ENCODE data around the gene NPLOC4.

NPLOC4 gene

GRCh38 chr17:81582341-81582740 is 54.6 kb downstream of the NPLOC4 start:
- DNase-seq: no peak

GRCh38 chr17:81581758-81582157 is 55.2 kb downstream of the NPLOC4 start:
- no peak for DNase-seq

GRCh38 chr17:81580481-81580880 is 56.4 kb downstream of the NPLOC4 start:
- no peak for DNase-seq

GRCh38 chr17:81579821-81580321 is 57.0 kb downstream of the NPLOC4 start:
- DNase-seq: no peak

GRCh38 chr17:81579298-81579697 is 57.6 kb downstream of the NPLOC4 start:
- DNase-seq: no peak

GRCh38 chr17:81578561-81579225 is 58.2 kb downstream of the NPLOC4 start:
- DNase-seq: no peak

- DNase-seq: no peak
Observed at GRCh38 chr17:81578038-81578441, 58.9 kb downstream of the NPLOC4 start.

GRCh38 chr17:81577278-81578000 is 59.5 kb downstream of the NPLOC4 start:
- DNase-seq: no peak

GRCh38 chr17:81576621-81577277 is 60.2 kb downstream of the NPLOC4 start:
- DNase-seq: no peak

GRCh38 chr17:81575836-81576235 is 61.1 kb downstream of the NPLOC4 start:
- no peak for DNase-seq

GRCh38 chr17:81574643-81574956 is 62.3 kb downstream of the NPLOC4 start:
- no peak for DNase-seq

GRCh38 chr17:81573794-81574642 is 62.9 kb downstream of the NPLOC4 start:
- DNase-seq: no peak

GRCh38 chr17:81572563-81573168 is 64.2 kb downstream of the NPLOC4 start:
- no peak for DNase-seq

- no peak for DNase-seq
Observed at GRCh38 chr17:81570964-81571363, 65.9 kb downstream of the NPLOC4 start.

- no peak for DNase-seq
Observed at GRCh38 chr17:81569986-81570514, 66.9 kb downstream of the NPLOC4 start.

GRCh38 chr17:81568416-81568815 is 68.5 kb downstream of the NPLOC4 start:
- DNase-seq: no peak

GRCh38 chr17:81567191-81567590 is 69.7 kb downstream of the NPLOC4 start:
- DNase-seq: no peak

GRCh38 chr17:81566461-81567126 is 70.3 kb downstream of the NPLOC4 start:
- DNase-seq: peak; percentile 64

GRCh38 chr17:81565231-81565630 is 71.7 kb downstream of the NPLOC4 start:
- DNase-seq: no peak

GRCh38 chr17:81564778-81565177 is 72.1 kb downstream of the NPLOC4 start:
- no peak for DNase-seq

GRCh38 chr17:81563861-81564586 is 72.9 kb downstream of the NPLOC4 start:
- no peak for DNase-seq

Data from NCI-H2029 (cell line).